Fibroblast of lung (primary cell): ENCODE data around the gene SMIM24. TPM values are rescaled to one million over a fixed set of nuclear protein-coding genes. Genes with fewer than 3 reads are reported as not detected.
A peak's percentile ranks its signal among the peaks of the same experiment; 100 is the strongest.

Experiments
- DNase-seq, 2 donors: peaks; one replicate each; pipeline versions ENCODE4 v3.0.0 to v3.0.0-alpha.2; 2010; ENCODE audit warnings: low read depth in 2 of 2
- H2AFZ ChIP-seq: 2 replicates; pipeline ENCODE4 v1.5.1; 2012; ENCODE audit warnings: low read length, control low read depth, inconsistent platforms
- H3K27ac ChIP-seq: 2 replicates; pipeline ENCODE4 v1.5.1; 2011; ENCODE audit warnings: low read length, control low read depth; ENCODE audit not compliant: insufficient read depth
- H3K27me3 ChIP-seq: 2 replicates; pipeline ENCODE4 v1.5.1; 2011; ENCODE audit warnings: mild to moderate bottlenecking, low read length; ENCODE audit not compliant: control insufficient read depth, insufficient read depth
- H3K36me3 ChIP-seq: 2 replicates; pipeline ENCODE4 v1.5.1; 2011; ENCODE audit warnings: low read length; ENCODE audit not compliant: control insufficient read depth, insufficient read depth
- H3K4me1 ChIP-seq: 2 replicates; pipeline ENCODE4 v1.5.1; 2011; ENCODE audit warnings: low read length; ENCODE audit not compliant: control insufficient read depth, insufficient read depth; ENCODE audit errors: extremely low read depth
- H3K4me2 ChIP-seq: 2 replicates; pipeline ENCODE4 v1.5.1; 2011; ENCODE audit warnings: low read length, control low read depth; ENCODE audit not compliant: insufficient read depth; ENCODE audit errors: extremely low read depth
- H3K4me3 ChIP-seq, 4 experiments: fragments of 200-600 bp in 1 of 4; sonication (generic) in 1 of 4; replicated peaks in 1 of 4; 2 replicates each; pipeline ENCODE4 v1.5.1; 2011 to 2016; ENCODE audit warnings: low read length in 4 of 4, low read depth in 3 of 4, mild to moderate bottlenecking in 3 of 4, control low read depth in 2 of 4, inconsistent platforms in 1 of 4, mixed read lengths in 1 of 4; ENCODE audit not compliant: insufficient read depth in 1 of 4; ENCODE audit errors: control extremely low read depth in 1 of 4
- H3K79me2 ChIP-seq: 2 replicates; pipeline ENCODE4 v1.5.1; 2012; ENCODE audit warnings: mild to moderate bottlenecking, low read length, inconsistent platforms; ENCODE audit not compliant: control insufficient read depth, insufficient read depth
- H3K9ac ChIP-seq: 2 replicates; pipeline ENCODE4 v1.5.1; 2011; ENCODE audit warnings: mild to moderate bottlenecking, low read length, control low read depth; ENCODE audit not compliant: insufficient read depth
- H3K9me3 ChIP-seq: 2 replicates; pipeline ENCODE4 v1.5.1; 2012; ENCODE audit warnings: low read depth, low read length; ENCODE audit not compliant: control insufficient read depth, insufficient read depth
- H4K20me1 ChIP-seq: 2 replicates; pipeline ENCODE4 v1.5.1; 2011; ENCODE audit warnings: low read length; ENCODE audit not compliant: control insufficient read depth, insufficient read depth; ENCODE audit errors: extremely low read depth
- EZH2 ChIP-seq: IDR thresholded peaks from 2 replicates; pipeline ENCODE4 v1.5.1; 2012; ENCODE audit warnings: low read length, control low read depth, mild to moderate bottlenecking; ENCODE audit errors: missing control alignments
- polyA plus RNA-seq, 2 donors: library from polyadenylated mRNA; depleted of rRNA in 1 of 2; stranded (reverse) in 1 of 2; unstranded in 1 of 2; fragments of >200 nt; gene quantifications; 2 replicates each; pipeline ENCODE4 v1.2.1, GENCODE V29; 2011 to 2012; ENCODE audit warnings: missing spikeins in 1 of 2
- total RNA-seq: library from RNA; depleted of rRNA; stranded (reverse); fragments of >200 nt; gene quantifications from 2 replicates; pipeline ENCODE4 v1.2.1, GENCODE V29; 2014
- TF ChIP-seq, protein P1 (sequence below), 2 donors: IDR thresholded peaks in 1 of 2; conservative IDR thresholded peaks in 1 of 2; 1 replicate in 1 of 2; 2 replicates in 1 of 2; pipeline ENCODE4 v1.5.1; 2011 to 2012; ENCODE audit warnings: low read length in 2 of 2, control low read depth in 1 of 2, inconsistent platforms in 1 of 2, low read depth in 1 of 2, mild to moderate bottlenecking in 1 of 2

The SMIM24 gene
- total and polyA plus RNA-seq, 2 donors (not counting 1 experiment from before 2014, with no cell fraction given) = not detected

GRCh38 chr19:3462991-3463713 lies 17.2 kb downstream of the SMIM24 start:
- H3K4me2 ChIP-seq = no peak overlapping the region

GRCh38 chr19:3459965-3460582 lies 20.3 kb downstream of the SMIM24 start:
- Histone ChIP-seq H3K79me2 (peaks cover 16% of the 10 kb centered on the region), H3K4me3 (no peak overlapping the region), H2AFZ (no peak overlapping the region), H3K9me3 (no peaks in the 10 kb centered on the region), H3K27me3 (no peaks in the 10 kb centered on the region), H3K9ac (peak overlapping the region; percentile 40), H4K20me1 (no peaks in the 10 kb centered on the region), H3K4me1 (peaks cover 20% of the 10 kb centered on the region), H3K27ac (peak overlapping the region; percentile 85), H3K36me3 (peaks cover 14% of the 10 kb centered on the region), H3K4me2 (peak overlapping the region; percentile 32)
- TF ChIP-seq, protein P1, sequence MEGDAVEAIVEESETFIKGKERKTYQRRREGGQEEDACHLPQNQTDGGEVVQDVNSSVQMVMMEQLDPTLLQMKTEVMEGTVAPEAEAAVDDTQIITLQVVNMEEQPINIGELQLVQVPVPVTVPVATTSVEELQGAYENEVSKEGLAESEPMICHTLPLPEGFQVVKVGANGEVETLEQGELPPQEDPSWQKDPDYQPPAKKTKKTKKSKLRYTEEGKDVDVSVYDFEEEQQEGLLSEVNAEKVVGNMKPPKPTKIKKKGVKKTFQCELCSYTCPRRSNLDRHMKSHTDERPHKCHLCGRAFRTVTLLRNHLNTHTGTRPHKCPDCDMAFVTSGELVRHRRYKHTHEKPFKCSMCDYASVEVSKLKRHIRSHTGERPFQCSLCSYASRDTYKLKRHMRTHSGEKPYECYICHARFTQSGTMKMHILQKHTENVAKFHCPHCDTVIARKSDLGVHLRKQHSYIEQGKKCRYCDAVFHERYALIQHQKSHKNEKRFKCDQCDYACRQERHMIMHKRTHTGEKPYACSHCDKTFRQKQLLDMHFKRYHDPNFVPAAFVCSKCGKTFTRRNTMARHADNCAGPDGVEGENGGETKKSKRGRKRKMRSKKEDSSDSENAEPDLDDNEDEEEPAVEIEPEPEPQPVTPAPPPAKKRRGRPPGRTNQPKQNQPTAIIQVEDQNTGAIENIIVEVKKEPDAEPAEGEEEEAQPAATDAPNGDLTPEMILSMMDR (conservative IDR thresholded peaks at IDR 0.05 in 1 of 2, IDR thresholded peaks at IDR 0.05 in 1 of 2; ENCODE audit: low read depth in 1 of 2, low read length in 2 of 2) = no peak
- no peak for TF ChIP-seq EZH2
- DNase-seq = no peak

More at GRCh38 chr19:3462991-3463713, 17.2 kb downstream of the SMIM24 start:
- TF ChIP-seq, protein P1 (conservative IDR thresholded peaks at IDR 0.05 in 1 of 2, IDR thresholded peaks at IDR 0.05 in 1 of 2; ENCODE audit: low read depth in 1 of 2, low read length in 2 of 2) = no peak
- TF ChIP-seq EZH2 = no peak
- Histone ChIP-seq H3K27ac (no peak overlapping the region), H2AFZ (no peak overlapping the region), H3K9ac (no peak overlapping the region), H3K27me3 (no peaks in the 10 kb centered on the region), H3K36me3 (peaks cover 8% of the 10 kb centered on the region), H3K4me1 (peaks cover 15% of the 10 kb centered on the region), H3K79me2 (peaks cover 4% of the 10 kb centered on the region), H3K4me3 (no peak overlapping the region), H3K9me3 (no peaks in the 10 kb centered on the region), H4K20me1 (no peaks in the 10 kb centered on the region)
- DNase-seq = no peak

- no peaks in the 10 kb centered on the region for H4K20me1 ChIP-seq
- H3K9ac ChIP-seq = peak overlapping the region; percentile 60
- H3K27me3 ChIP-seq = no peaks in the 10 kb centered on the region
- H3K36me3 ChIP-seq = peaks cover 22% of the 10 kb centered on the region
- peak overlapping the region; percentile 32 for H3K4me2 ChIP-seq
- H2AFZ ChIP-seq = no peak overlapping the region
- H3K27ac ChIP-seq = peak overlapping the region; percentile 85
- TF ChIP-seq, protein P1 (conservative IDR thresholded peaks at IDR 0.05 in 1 of 2, IDR thresholded peaks at IDR 0.05 in 1 of 2; ENCODE audit: low read depth in 1 of 2, low read length in 2 of 2) = no peak
- TF ChIP-seq EZH2 = no peak
- no peaks in the 10 kb centered on the region for H3K9me3 ChIP-seq
- no peak overlapping the region for H3K4me3 ChIP-seq
- H3K79me2 ChIP-seq = peaks cover 21% of the 10 kb centered on the region
- peak; percentile 95 to 97 for DNase-seq
- H3K4me1 ChIP-seq = peaks cover 20% of the 10 kb centered on the region
Observed at GRCh38 chr19:3459089-3459881, 21.0 kb downstream of the SMIM24 start.
